ENCODE measurements around the gene XRN2.

DNA sequence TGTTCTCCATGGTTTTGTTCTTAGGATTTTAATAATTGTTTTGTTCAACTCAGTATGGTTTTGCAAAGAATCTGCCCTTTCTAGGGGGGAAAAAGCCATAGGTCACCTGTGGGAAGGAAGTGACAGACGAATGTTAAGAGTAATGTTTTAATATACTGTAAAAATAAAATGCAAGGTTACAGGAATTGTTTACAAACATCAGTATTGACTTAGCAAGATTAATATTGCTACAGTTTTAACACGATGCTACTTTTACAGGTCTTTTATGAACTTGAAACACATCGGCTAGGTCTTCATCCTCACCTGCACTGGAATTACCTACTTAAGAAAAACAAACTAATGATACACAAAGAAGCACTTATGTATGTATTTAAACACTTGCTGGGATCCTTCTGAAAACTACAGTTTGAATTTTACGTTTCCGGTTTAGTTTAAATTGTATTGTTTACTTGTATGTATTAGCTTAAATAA, 95.9 kb downstream of the XRN2 start:
- TF ChIP-seq POLR2A (IDR thresholded peaks at IDR 0.05; ENCODE audit: low read length) = no peak
- no peak for TF ChIP-seq GATA1 (IDR thresholded peaks at IDR 0.05; ENCODE audit: low read depth, low read length)

Measured in erythroblast (primary cell).